ENCODE results near the gene ZKSCAN2.
A peak's percentile ranks its signal among the peaks of the same experiment; 100 is the strongest.

Gene ZKSCAN2

DNA sequence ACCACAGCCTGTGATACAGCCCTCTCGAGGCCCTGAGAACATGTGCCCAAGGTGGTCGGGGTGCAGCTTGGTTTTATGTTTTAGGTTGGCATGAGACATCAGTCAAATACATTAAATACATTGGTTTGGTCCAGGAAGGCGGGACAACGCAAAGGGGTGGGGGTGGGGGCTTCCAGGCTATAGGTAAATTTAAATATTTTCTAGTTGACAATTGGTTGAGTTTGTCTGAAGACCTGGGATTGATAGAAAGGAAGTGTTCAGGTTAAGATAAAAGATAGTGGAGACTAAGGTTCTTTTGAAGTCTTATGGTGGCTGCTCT is 1.2 kb upstream of the ZKSCAN2 start:
- no peak for DNase-seq (ENCODE audit: low read depth)
- TF ChIP-seq CTCF (IDR thresholded peaks at IDR 0.05; ENCODE audit: low read depth, low read length, missing control alignments): no peak
- H3K4me3 ChIP-seq (ENCODE audit: low read depth, low read length): peak overlapping the region; percentile 73

- peak; percentile 79 for DNase-seq (ENCODE audit: low read depth)
- H3K4me3 ChIP-seq (ENCODE audit: low read depth, low read length): peak overlapping the region; percentile 73
- TF ChIP-seq CTCF (IDR thresholded peaks at IDR 0.05; ENCODE audit: low read depth, low read length, missing control alignments): no peak
Measured at GRCh38 chr16:25257956-25258860, 563 bp upstream of the ZKSCAN2 start.

- peak; percentile 12 for TF ChIP-seq CTCF (IDR thresholded peaks at IDR 0.05; ENCODE audit: low read depth, low read length, missing control alignments)
- peak overlapping the region; percentile 73 for H3K4me3 ChIP-seq (ENCODE audit: low read depth, low read length)
- DNase-seq (ENCODE audit: low read depth): no peak
Measured at GRCh38 chr16:25256695-25257469, 763 bp downstream of the ZKSCAN2 start.

DNA sequence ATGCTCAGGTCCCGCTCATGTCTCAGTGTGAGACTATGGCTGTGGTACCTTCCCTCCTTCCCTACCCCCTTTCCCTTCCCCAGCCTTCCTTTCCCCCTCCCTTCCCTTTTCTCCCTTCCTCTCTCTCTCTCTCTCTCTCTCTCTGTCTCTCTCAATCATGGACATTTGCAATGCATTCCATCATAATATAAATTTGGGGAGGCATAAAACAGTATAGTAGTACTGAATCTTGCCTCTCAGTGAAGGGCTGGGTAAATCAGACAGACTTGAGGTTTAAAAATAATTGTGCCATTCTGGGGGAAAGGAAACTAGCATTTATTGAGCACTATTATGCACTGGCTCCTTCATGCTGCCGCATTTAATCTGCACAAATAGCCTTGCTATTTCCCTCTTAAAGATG is 4.3 kb downstream of the ZKSCAN2 start:
- TF ChIP-seq CTCF (IDR thresholded peaks at IDR 0.05; ENCODE audit: low read depth, low read length, missing control alignments): no peak
- H3K4me3 ChIP-seq (ENCODE audit: low read depth, low read length): no peak overlapping the region
- no peak for DNase-seq (ENCODE audit: low read depth)

DNA sequence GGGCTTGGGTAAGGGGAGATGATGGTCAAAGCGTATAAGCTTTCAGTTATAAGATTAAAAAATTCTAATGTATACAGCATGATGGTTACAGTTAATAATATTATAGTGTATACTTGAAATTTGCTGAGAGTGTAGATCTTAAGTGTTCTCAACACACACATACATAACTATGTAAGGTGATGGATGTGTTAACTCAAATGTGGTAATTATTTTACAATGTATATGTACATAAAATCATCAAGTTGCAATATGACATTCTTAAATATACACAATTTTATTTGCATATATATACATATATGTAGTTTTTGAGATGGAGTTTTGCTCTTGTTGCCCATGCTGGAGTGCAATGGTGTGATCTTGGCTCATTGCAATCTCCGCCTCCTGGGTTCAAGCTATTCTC is 7.2 kb downstream of the ZKSCAN2 start:
- DNase-seq (ENCODE audit: low read depth): no peak
- no peak overlapping the region for H3K4me3 ChIP-seq (ENCODE audit: low read depth, low read length)
- TF ChIP-seq CTCF (IDR thresholded peaks at IDR 0.05; ENCODE audit: low read depth, low read length, missing control alignments): no peak

DNA sequence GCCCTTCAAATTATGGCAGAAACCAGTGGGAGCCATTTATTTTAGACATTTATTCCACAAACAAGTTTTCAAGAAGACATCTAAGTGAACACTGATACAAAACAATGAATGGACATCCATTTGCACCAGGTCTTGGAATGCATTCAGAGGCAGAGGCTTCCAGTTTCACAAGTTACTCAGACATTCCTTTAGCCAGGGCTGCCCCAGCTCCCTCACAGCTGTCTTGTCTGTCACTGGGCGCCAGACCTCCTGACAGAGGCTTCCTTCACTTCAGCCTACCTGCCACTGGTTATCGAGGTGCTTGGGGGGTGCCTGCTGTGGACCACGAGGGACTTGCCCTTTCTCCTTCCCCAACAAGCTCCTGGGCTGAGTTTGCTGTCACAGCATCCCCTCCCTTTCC is 21.7 kb downstream of the ZKSCAN2 start:
- no peak for DNase-seq (ENCODE audit: low read depth)
- no peak for TF ChIP-seq CTCF (IDR thresholded peaks at IDR 0.05; ENCODE audit: low read depth, low read length, missing control alignments)

More for the DNA sequence above, 21.7 kb downstream of the ZKSCAN2 start:
- no peak overlapping the region for H3K4me3 ChIP-seq (ENCODE audit: low read depth, low read length)

Measured in GM12864 (cell line).